ENCODE measurements around the gene PIH1D1.

PIH1D1 gene

GRCh38 chr19:49415102-49415809 lies 36.4 kb downstream of the PIH1D1 start:
- DNase-seq, result no peak

GRCh38 chr19:49414256-49414655 lies 37.4 kb downstream of the PIH1D1 start:
- DNase-seq, result no peak

GRCh38 chr19:49413348-49413747 lies 38.3 kb downstream of the PIH1D1 start:
- DNase-seq, result no peak

- DNase-seq, result no peak
Observed at GRCh38 chr19:49411681-49412326, 39.8 kb downstream of the PIH1D1 start.

- DNase-seq, result peak; percentile 70
Observed at GRCh38 chr19:49409441-49410029, 42.1 kb downstream of the PIH1D1 start.

GRCh38 chr19:49408816-49409440 lies 42.7 kb downstream of the PIH1D1 start:
- DNase-seq, result peak; percentile 45

GRCh38 chr19:49407482-49408015 lies 44.1 kb downstream of the PIH1D1 start:
- no peak for DNase-seq

- no peak for DNase-seq
Observed at GRCh38 chr19:49407079-49407478, 44.5 kb downstream of the PIH1D1 start.

- no peak for DNase-seq
Observed at GRCh38 chr19:49403404-49404187, 48.0 kb downstream of the PIH1D1 start.

GRCh38 chr19:49400029-49400428 lies 51.6 kb downstream of the PIH1D1 start:
- DNase-seq, result peak; percentile 36

GRCh38 chr19:49398931-49399330 lies 52.7 kb downstream of the PIH1D1 start:
- no peak for DNase-seq

GRCh38 chr19:49398001-49398615 lies 53.5 kb downstream of the PIH1D1 start:
- DNase-seq, result no peak

- DNase-seq, result no peak
Observed at GRCh38 chr19:49396738-49397505, 54.7 kb downstream of the PIH1D1 start.
